Measurements from ENCODE around the gene DOCK10. TPM values are rescaled to one million over a fixed set of nuclear protein-coding genes. Genes with fewer than 3 reads are reported as not detected.

The DOCK10 gene
- total and polyA plus RNA-seq, 10 of the 15 experiments (the other 5 are each of a cell fraction or from before 2014, with no cell fraction given): 16.9 to 120 (median 85.5) TPM

DNA sequence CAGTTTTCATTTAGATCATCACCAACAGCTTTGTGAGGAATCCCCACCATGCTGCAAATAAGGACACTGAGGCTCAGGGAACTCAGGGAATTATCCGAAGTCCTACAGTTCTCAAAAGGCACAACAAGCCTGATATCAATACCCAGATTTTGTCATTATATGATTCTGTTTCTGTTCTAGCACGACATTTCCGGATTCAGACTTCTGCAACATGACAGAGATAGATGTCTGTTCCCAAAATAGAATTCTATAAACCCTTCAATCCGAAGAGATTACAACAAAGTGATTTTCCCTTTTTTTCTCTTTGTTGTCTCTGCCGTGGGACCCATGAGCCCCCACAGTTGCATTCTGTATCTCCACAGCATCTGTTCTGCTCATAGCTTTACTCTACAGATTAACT, 72.0 kb downstream of the DOCK10 start:
- DNase-seq (ENCODE audit: low read depth, low spot score) (no peak), ATAC-seq (peak; percentile 41), FAIRE-seq (no peak)
- RAD21 ChIA-PET (ENCODE audit: unreplicated experiment): interaction anchor here (0.9 to 1.6 kb wide), 7 partner anchors 11 to 33 kb away, joined by 3 to 7 read pairs (median 4); no protein-coding TSS in a partner anchor
- H4K20me1 ChIP-seq (ENCODE audit: control insufficient read depth, insufficient read depth): no peaks in the 10 kb centered on the region
- in situ Hi-C loops (cut with MboI) (no loop called here), intact Hi-C loops (cut with micrococcal nuclease; ENCODE audit: unreplicated experiment) (no loop called here)
- 0% methylated on average over 5 of the region's 5 CpGs for WGBS (ENCODE audit: insufficient coverage, insufficient replicate concordance, low lambda C conversion rate, missing lambda C conversion rate)
- peaks cover 26% of the 10 kb centered on the region for H3K4me1 ChIP-seq (ENCODE audit: control insufficient read depth, insufficient read depth, low read length)
- no peaks in the 10 kb centered on the region; a peak in 1 of 4 replicates for H3K36me3 ChIP-seq (ENCODE audit: control insufficient read depth in 2 of 2, insufficient read depth in 2 of 2, low read length in 1 of 2)
- no peaks in the 10 kb centered on the region for H3K9me3 ChIP-seq (replicated peaks; ENCODE audit: control insufficient read depth, insufficient read depth, low read length)
- BruUV-seq (replicated peaks): no TSS peak
- SMC1A ChIA-PET (ENCODE audit: uncharacterized antibody, unreplicated experiment): interaction anchor here (1.0 to 2.4 kb wide), 11 partner anchors 12 to 75 kb away, joined by 3 to 11 read pairs (median 4); no protein-coding TSS in a partner anchor
- H2AFZ ChIP-seq (ENCODE audit: control insufficient read depth, low read depth, low read length): no peak overlapping the region
- H3K4me3 ChIP-seq: peak overlapping the region; percentile 31; the same call in 1 of the 2 replicates
- peak overlapping the region; percentile 81 for H3K4me2 ChIP-seq (ENCODE audit: control insufficient read depth, insufficient read depth)
- H3K9ac ChIP-seq (ENCODE audit: control insufficient read depth, insufficient read depth, low read length): no peak overlapping the region
- H3K27ac ChIP-seq (ENCODE audit: control insufficient read depth, insufficient read depth): peak overlapping the region; percentile 43
- H3K27me3 ChIP-seq (replicated peaks in 1 of 2; ENCODE audit: control insufficient read depth in 2 of 2, insufficient read depth in 2 of 2, low read length in 1 of 2): no peaks in the 10 kb centered on the region
- peaks cover 9% of the 10 kb centered on the region for H3K79me2 ChIP-seq (ENCODE audit: control insufficient read depth, insufficient read depth, low read length)
- POLR2A ChIA-PET: interaction anchor here (1.2 kb wide), 1 partner anchor 29 kb away, joined by 3 read pairs; no protein-coding TSS in a partner anchor
- CTCF ChIA-PET: interaction anchor here (1.0 to 1.4 kb wide), 3 partner anchors 16 to 24 kb away, joined by 3 to 4 read pairs (median 4); no protein-coding TSS in a partner anchor
- TF ChIP-seq NFYA (IDR thresholded peaks at IDR 0.05; ENCODE audit: borderline replicate concordance, low read depth, low read length) (no peak), RB1 (IDR thresholded peaks at IDR 0.05; ENCODE audit: borderline replicate concordance) (no peak), YY1 (IDR thresholded peaks at IDR 0.05; ENCODE audit: low read depth, low read length) (no peak), SMAD5 (IDR thresholded peaks at IDR 0.05; ENCODE audit: low read depth) (no peak), MEF2A (IDR thresholded peaks at IDR 0.05; ENCODE audit: insufficient read depth, low read depth, low read length) (peak; percentile 95), ATF2 (IDR thresholded peaks at IDR 0.05; ENCODE audit: low read length) (peak; percentile 68; the same call in 1 of the 2 replicates), ZBTB33 (IDR thresholded peaks at IDR 0.05) (no peak), FOXM1 (IDR thresholded peaks at IDR 0.05; ENCODE audit: low read depth, low read length) (0 out of 2 replicates have a peak, but pooled peaks have one; percentile 16), HDAC6 (IDR thresholded peaks at IDR 0.05; ENCODE audit: unreplicated experiment) (no peak), MYC (IDR thresholded peaks at IDR 0.05; ENCODE audit: insufficient read depth, insufficient read length, insufficient replicate concordance, low read length, severe bottlenecking) (no peak), BCL11A (IDR thresholded peaks at IDR 0.05; ENCODE audit: low read depth, low read length) (no peak), IKZF1 (conservative IDR thresholded peaks at IDR 0.05) (no peak), RAD51 (IDR thresholded peaks at IDR 0.05) (no peak), KLF5 (IDR thresholded peaks at IDR 0.05; ENCODE audit: partially characterized antibody) (no peak), CEBPB (IDR thresholded peaks at IDR 0.05; ENCODE audit: borderline replicate concordance in 1 of 2, low read depth in 2 of 2, low read length in 2 of 2) (no peak), TCF12 (IDR thresholded peaks at IDR 0.05; ENCODE audit: low read depth, low read length) (no peak), KDM1A (IDR thresholded peaks at IDR 0.05; ENCODE audit: borderline replicate concordance) (no peak), FOXK2 (IDR thresholded peaks at IDR 0.05) (no peak)
- TF ChIP-seq, protein P1, sequence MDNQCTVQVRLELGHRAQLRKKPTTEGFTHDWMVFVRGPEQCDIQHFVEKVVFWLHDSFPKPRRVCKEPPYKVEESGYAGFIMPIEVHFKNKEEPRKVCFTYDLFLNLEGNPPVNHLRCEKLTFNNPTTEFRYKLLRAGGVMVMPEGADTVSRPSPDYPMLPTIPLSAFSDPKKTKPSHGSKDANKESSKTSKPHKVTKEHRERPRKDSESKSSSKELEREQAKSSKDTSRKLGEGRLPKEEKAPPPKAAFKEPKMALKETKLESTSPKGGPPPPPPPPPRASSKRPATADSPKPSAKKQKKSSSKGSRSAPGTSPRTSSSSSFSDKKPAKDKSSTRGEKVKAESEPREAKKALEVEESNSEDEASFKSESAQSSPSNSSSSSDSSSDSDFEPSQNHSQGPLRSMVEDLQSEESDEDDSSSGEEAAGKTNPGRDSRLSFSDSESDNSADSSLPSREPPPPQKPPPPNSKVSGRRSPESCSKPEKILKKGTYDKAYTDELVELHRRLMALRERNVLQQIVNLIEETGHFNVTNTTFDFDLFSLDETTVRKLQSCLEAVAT (IDR thresholded peaks at IDR 0.05): no peak
- TF ChIP-seq, protein P2, sequence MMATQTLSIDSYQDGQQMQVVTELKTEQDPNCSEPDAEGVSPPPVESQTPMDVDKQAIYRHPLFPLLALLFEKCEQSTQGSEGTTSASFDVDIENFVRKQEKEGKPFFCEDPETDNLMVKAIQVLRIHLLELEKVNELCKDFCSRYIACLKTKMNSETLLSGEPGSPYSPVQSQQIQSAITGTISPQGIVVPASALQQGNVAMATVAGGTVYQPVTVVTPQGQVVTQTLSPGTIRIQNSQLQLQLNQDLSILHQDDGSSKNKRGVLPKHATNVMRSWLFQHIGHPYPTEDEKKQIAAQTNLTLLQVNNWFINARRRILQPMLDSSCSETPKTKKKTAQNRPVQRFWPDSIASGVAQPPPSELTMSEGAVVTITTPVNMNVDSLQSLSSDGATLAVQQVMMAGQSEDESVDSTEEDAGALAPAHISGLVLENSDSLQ (IDR thresholded peaks at IDR 0.05): peak; percentile 77
